Stimulated activated CD8-positive, alpha-beta memory T cell treated with anti-CD3 and anti-CD28 coated beads, Interleukin-15, amount 100 ng/mL, for 24 hours (primary cell): ENCODE results near the gene SYNDIG1.

ENCODE experiments used
- DNase-seq: peaks from one replicate; pipeline ENCODE4 v3.0.0-alpha.2; 2020; ENCODE audit warnings: low read depth

SYNDIG1 gene

DNA sequence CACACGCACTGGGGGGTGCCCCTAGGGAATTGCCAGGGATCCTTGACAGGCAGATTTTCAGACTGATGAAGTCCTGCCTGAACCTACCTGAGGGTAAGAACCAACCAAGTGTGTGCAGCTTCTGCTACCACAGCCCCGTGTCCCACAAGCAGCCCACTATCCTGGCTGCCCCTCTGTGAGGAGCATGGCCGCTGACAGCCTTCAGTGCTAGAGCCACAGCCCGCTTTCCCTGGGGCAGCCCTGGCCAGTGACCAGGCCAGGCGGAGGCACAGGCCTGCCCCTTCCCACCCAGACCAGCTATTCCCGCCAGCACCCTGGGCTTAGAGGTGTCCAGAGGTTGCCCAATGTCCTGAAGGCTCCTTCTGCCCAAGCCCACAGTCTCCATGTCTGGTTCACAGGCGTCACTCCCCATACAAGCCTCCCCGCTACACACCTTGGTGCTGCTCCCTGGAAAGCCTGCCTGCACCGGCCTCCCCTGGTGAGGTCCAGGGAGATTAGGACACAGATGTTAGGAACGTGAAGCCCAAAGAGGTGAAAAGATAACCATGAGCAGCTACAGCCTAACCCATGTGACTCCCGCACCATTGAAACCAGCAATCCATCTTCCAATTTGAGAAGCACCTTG is 207.0 kb downstream of the SYNDIG1 start:
- DNase-seq: no peak

DNA sequence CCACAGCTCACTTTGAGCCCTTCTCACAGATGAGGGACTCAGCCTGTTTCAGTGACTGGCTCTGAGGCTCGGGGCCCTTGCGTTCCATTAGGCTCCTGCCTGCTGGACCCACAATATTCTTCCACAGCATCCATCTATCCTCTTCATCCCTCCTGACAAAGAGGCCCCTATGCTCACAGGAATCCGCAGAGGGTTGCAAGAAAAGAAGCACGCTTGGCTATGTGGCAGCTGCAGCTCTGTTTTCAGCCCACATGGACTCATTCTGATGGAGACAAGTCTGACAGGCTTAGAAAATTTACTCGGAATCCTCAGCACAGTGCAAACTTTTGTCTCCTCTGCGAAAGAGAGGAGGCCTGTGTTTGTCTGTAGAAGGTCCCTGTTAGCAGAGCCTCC is 207.5 kb downstream of the SYNDIG1 start:
- no peak for DNase-seq

DNA sequence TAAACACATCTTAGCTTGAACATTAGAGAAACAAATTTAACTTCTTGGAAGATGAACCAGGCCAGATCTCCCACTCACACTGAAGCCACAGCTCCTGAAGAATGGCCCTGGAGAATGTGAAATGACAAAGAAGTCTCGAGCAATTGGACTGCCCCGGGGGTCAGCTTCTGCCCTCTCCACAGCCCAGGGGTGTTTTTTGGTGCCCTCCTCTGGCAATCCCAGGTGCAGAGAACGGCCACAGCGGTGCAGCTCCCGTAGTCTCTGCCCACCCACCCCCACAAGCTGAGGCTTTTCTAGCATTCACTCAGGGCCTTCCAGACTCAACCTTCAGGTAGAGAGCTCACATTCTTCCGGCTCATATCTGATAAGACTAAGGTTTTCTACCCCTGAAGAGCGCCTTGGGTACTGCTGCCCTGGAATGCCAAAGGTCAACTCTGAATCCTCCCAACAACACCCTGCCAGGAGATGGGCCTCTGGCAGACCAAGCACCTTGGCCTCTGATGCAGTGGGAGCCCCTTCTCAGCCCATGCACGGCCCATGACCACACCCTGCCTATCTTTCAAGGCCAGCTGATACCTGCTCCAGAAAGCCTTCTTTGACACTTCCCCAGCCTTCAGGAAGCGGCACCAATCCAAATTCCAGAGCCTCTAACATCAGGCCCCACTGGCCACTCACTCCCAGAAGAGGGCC is 208.3 kb downstream of the SYNDIG1 start:
- DNase-seq: no peak

DNA sequence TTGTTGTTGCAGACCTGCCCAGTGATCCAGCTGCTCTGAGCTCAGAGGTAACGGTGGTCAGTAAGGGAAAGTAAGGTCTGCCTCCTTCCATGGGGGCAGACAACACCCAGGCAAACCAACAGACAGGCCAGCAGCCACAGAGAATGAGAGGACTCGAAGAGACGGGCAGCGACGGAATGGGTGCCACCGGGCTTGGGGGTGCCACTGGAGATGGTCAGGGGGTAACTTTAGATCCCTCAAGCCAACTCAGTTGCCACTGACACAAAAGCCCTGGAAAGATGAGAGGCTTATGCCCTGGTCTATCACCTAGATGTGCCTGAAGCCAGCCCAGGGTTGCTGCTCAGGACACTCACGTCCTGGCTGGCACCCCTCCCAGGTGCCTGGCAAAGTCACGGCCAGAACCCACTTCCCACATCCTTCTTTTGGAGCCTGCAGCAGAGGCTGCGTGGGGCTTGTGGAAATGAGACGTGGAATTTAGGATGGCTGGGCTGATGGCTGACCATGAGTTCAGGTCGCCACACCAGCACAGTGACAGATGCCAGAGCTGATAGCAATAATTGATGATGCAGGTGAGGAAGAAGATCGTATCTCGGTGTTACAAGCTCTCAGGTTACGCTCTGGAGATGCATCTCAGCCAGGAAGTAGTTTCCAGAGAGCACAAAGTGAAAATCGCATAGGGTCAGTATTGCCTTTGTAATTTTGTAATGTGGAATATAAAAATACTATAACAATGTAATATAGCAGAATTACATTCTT is 209.1 kb downstream of the SYNDIG1 start:
- no peak for DNase-seq

DNA sequence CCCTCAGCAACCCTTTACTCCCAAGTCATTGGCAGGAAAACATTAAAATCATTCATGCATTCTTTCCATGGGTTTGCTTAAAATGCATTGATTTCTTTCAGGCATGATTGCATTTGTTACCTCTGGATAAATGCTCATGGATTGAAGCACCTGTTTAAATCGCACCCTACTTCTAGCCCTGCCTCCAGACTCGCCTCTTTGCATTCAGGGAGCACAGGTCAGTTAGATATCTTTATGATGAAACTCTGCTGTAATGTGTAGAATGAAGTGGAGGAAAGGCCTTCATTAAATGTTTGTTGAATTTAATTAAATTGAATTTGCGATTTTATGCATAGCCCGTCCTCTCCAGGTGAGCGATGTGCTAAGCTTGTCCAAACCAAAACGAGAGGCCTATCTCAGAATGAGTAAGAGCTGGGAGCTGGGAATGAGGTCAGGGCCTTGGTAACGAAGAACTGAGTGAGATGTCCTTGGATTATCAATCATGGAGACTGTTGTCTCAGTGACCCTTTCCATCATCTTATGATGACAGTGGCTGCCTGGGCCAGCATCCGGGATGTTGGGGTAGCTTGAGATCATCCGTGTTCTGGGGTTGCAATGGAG is 210.1 kb downstream of the SYNDIG1 start:
- DNase-seq: no peak

DNA sequence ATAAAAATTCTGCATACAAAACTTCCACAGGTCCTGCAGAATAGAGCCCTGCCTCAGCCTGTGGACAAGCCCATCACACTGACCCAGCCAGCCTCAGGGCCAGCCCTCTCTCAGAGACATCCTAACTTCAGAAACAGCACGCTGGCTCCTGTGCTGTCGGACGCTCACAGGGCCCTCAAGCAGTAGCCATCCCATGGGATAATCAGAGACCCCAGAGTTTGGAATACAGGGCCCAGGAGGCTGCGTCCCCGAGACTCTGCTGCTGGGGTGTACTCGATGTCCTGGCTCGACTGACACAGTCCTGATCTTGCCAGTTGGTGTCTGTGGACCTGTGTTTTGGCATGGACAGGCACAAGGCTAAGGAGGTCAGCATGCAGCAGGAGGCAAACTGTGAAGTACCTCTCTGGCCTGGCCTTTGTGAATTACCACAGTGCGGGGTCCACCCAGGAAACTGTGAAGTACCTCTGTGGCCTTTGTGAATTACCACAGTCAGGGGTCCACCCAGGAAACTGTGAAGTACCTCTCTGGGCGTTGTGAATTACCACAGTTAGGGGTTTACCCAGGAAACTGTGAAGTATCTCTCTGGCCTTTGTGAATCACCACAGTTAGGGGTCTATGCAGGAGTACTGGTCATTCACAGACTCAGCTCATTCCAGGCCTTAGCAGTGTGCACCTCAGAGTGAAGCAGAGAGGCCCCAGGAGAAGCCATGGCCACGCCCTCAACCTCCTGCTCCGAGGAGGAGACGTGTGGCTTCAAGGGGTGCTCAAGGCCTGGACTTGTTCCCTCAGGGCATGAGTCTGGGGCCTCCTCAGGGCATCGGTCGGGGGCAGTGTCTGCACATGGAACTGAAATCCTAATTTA is 212.4 kb downstream of the SYNDIG1 start:
- DNase-seq: no peak

DNA sequence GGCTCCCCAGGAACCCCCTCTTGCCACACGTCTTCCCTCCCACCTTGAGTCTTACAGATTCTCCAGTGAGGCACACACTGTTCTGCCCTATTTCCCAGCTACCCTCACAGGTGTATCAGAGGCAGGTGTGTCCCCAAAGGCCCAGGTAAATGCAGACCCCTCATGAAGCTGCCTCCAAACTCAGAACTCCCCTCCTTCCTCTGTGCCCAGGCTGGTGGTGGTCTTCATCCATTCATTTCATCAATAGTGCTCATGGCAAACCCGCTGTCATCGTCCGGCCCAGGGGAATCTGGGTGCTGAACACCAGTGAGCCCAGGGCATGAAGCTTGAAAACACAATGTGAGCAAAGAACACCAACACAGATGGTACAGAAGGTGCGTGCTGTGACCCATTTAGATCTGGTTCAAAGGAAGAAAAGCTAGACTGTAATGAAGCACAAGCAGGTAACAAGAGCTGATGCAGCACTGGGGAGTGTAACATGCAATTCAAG is 213.1 kb downstream of the SYNDIG1 start:
- no peak for DNase-seq

DNA sequence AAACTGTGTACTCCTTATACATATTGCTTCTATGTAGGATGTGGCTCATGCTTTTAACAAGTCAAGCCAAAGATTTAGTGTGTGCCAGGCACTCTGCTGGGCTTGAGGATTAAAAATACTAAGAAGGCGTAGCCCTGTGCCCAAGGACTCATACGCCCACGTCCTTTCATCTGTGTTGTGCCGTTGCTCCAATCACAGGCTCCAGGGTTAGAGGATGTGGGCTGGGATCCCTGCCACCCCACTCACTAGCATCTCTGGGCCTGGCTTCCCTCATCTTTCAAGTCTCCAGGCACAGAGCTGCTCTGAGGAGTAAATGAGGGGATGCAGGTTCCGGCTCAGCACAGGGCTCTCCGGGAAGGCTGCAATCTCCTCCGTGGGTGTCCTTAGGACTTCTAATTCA is 214.2 kb downstream of the SYNDIG1 start:
- DNase-seq: no peak

DNA sequence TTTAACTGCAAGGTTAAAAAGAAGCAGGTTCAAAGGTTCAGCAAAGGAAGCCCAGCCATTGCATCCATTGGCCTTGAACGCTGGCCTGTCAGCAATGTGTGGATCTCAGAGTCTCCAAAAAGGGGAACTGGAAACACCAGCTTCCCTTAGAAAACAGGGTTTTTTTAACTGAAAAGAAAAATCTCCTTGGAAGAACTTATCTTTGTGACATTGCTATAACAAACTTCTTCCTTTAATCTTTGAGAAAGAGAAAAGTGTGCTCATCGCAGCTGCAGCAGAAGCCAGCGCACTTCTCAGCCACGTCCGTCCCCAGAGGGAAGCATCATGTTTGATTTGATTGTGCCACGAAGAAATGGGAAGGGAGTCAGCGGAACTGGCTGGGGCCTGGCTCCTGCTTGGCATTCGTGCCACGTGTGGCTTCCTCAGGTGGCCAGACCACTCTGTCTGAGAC is 215.0 kb downstream of the SYNDIG1 start:
- DNase-seq: no peak

DNA sequence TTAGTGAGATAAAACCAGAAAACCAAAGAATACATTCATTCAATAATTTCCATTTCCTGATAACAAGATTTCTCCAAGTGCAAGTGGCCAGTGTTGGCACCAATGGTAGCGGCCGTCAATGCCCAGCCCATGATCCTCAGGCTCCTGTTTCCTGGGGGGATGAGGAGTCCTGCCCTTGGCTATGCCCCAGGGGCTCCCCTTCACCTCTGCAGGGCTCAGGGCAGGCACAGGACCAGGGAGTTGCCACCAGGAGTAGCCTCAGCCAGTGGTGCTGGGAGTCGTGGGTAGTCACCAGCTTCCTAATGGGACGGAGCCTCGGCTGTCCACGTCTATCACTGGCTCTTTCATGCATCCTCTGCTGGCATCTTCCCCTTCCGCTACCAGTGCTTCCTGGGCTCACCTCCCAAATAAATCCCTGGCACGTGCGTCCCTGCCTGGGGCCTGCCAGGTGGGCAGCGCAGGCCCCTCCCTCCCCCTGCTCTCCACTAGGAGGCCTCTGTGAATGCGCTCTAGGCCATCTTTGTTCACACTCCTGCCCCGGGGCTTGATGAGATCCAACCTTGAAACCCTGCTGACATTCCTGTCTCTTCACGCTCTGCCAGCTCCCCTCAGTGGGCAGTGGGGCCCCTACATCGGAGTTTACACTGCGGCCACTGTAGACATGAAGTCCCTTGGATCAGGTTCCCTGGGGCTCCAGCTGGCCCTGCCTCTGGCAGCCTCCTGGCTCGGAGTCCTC is 215.7 kb downstream of the SYNDIG1 start:
- no peak for DNase-seq

DNA sequence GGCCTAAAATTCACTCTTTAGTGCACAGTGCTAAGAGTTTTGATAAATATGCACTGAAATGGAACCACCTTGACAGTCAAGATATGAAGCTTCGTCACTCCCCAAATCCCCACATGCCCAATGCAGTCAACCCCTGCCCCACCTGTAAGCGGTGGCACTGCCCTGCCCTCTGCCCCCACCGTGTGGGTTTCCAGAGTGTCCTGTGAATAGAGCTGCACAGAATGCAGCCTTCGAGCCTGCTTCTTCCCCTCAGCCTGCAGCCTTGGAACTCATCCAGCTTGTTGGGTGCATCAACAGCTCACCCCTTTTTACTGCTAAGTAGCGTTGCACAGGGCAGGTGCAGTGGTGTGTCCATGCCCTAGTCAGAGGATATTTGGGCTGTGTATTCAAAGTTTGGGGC is 216.3 kb downstream of the SYNDIG1 start:
- no peak for DNase-seq

DNA sequence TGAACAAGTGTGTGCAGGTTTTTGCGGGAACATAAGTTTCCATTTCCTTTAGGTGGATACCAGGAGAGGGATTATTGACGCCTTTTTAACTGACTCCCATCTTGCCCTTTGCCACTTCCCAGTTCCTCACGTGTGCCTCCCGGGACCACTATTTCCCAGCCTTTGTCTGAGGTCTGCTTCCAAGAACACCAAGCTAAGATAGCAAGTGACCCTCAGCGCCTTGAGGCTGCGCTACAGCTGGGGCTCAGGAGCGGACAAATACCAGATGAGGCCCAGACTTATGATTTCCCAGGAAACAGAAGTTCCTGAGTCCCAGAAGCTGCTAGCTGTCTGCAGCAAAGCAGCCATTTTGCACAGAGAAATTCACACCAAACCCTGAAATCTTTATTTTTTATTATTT is 216.7 kb downstream of the SYNDIG1 start:
- no peak for DNase-seq

DNA sequence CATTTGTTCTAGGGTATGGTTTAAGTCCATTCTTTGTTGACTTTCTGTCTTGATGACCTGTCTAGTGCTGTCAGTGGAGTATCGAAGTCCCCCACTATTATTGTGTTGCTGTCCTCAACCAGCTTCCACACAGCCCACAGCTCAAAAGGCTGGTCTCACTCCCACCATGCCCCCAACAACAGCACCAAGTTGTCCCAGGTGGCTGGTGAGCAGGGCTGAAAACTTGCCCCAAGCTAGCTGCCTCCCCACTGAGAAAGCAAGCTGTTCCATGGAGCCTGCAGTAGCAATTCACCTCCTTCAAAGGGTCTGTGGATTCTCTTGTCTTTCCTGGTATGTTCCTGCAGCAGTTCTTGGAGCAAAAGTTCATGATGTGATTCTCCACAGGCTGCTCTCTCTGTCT is 221.0 kb downstream of the SYNDIG1 start:
- DNase-seq: no peak

DNA sequence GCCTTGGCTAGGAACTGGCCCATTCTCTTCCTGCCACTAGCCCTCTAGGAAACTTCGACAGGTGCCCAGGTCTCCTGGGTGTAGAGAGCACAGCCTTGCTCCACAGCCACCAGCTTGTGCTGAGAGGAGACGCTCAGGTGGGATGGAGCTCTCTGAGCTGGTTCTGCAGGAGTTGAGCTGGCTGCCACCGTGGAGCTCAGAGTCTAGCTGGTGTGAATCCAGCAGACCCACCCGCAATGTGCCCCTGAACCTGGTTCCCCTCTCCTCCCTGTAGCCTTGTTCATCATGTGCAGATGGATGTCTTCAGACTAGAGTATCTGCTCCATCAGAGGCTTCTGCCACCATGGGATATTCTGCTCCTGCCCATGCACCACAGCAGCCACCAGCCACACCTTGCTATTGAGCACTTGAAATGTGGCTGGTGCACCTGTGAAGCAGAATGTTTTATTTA is 222.5 kb downstream of the SYNDIG1 start:
- DNase-seq: no peak

DNA sequence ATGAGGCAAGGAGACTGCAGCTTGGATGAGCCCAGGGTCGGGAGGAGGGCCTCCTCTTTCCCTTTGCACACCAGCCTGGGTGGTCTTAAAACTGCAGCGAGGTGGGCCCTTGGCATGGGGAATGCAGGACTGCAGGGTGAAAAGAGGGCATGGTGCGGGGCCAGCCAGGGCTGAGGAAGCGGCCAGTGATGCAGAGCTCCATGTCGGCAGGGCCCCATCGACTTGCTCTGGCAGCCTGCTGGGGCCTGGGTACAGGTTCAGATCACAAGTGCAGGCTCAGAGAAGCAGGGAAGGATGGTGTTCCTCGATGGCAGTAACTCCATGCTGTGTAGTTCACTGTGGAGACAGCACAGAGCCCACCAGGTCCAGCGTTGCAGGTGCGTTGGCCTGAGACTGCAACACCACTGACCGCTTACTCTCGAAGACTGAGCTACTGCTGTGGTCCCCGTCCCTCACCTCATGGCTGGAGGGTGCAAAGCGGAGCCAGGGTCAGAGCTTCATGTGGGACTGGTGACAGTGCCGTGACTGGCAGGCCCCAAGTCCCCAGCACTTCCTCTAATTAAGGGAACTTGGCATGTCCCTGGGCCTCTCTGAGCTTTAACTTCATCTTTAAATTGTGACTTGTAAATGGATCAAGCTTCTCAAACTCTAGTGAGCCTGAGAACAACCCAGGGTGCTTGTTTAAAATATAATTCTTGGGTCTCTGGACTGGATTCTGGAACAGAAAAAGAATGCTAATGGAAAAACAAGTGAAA is 223.2 kb downstream of the SYNDIG1 start:
- DNase-seq: no peak

DNA sequence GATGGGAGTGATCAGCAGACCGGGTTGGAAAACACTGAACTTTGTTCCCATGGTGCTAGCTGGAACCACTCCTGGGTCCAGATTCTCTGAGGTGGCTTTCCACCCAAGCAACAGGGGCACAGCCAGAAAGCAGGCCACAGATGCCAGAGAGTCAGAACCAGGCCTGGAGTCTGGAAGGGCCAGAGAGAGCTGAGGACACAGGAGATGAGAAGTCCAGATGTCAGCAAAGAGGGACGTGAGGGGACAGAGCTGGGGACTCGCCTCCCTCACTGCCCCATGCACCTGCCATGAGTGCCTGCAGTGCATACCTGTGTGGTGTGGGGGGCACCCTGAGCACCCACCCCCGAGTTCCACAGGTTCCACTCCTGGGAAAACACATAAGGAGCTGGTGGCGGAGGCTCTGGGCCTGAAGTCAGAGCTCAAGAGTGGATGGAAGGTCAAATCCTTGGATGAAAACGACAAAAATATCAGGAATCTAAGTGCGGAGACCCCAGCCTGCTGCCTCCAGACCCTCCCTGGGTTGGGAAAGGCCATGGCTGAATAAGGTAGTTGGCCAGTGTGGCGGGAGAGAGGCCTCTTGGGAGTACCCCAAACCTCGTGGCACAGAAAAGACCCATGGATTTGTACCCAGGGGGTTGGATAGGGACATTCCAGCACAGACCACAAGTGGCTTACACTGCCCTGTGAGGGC is 224.2 kb downstream of the SYNDIG1 start:
- DNase-seq: no peak

DNA sequence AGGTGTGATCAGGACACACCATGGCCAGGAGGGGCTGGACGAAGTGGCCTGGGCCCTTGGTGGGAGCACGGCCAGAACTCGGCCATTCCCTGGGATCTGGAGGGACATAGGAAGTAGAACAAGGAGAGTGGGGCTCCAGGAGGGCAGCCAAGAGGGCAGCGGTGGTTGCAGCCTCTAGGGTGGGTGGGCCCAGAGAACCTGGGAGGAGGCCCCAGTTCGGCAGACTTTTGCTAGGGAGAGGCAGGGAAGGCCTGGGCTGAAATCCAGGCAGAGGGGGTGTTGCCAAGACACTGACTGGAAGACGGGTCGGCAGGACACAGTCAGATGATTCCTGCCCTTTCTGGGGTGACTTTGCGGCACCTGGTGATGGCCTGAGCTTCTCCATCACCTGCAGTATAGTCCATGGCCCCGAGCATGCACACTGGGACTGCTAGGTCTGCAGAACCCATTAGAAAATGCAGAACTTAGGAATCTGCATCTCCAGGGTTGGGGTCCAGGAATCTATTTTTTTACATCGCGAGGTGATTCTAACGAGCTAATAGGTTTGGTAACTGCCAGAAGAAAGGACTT is 224.8 kb downstream of the SYNDIG1 start:
- DNase-seq: no peak

DNA sequence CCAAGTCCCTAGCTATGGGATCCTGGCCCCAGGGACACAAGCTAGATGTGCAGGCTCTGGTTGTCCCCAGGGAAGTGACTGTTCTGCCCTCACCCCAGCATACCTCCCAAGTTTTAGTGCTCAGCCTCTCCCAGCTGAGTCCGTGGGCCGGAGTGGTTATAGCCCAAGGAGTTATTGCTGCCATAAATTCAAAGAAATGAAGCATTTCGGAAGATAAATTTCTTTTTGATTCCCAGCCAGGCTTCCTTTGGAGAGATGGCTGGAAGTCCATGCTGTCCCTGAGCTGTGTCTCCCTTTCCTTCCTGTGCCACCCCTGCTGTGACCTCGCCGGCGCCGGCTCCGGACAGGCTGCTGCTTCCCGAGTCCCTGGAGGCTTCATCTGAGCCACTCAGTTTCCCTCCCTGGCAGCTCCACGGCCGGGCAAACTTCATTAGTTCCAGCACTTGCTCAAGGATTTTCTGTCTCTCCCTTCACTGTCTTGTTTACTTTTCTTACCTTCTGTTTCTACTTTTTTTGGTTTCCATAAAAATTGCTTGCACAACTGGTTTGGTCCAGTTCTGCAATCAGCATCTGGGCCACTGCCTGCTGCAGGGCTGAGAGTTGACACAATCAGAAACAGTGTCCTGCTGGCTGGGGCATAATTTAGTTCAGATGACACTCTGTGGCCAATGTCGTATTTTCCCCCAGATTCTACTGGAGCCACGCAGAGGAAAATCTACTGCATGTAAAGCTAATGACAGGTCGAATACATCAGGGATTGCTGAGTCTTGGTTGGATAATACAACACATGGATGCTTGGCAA is 225.5 kb downstream of the SYNDIG1 start:
- no peak for DNase-seq
